ENCODE measurements around the gene EMSY.

The EMSY gene

DNA sequence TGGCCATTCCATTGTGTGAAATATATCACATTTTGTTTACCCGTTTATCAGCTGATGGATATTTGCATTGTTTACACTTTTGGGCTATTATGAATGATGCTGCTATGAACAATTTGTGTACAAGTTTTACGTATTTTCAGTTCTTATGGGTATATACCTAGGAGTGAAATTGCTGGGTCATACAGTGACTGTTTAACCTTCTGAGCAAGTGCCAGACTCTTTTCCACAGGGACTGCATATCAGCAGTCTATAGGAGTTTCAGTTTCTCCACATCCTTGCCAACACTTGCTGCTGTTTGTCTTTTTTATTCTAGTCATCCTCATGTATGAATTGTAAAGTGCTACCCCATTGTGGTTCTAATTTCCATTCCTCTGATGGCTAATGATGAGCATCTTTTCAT is 108.2 kb downstream of the EMSY start:
- Histone ChIP-seq H3K27ac (ENCODE audit: insufficient read depth, low read length, poor library complexity, severe bottlenecking) (no peak overlapping the region), H3K9me3 (ENCODE audit: control insufficient read depth, low read length) (no peaks in the 10 kb centered on the region), H3K4me3 (ENCODE audit: insufficient read depth, low read depth, low read length, poor library complexity, severe bottlenecking) (no peak overlapping the region), H3K27me3 (replicated peaks; ENCODE audit: control insufficient read depth, insufficient read depth, low read length, poor library complexity, severe bottlenecking) (no peaks in the 10 kb centered on the region), H3K36me3 (ENCODE audit: control insufficient read depth, insufficient read depth, low read length) (peaks cover 5% of the 10 kb centered on the region), H3K4me1 (ENCODE audit: control insufficient read depth, insufficient read depth, low read length, poor library complexity, severe bottlenecking) (no peaks in the 10 kb centered on the region)
- DNase-seq = no peak

- peaks cover 3% of the 10 kb centered on the region for H3K36me3 ChIP-seq (ENCODE audit: control insufficient read depth, insufficient read depth, low read length)
- no peaks in the 10 kb centered on the region for H3K4me1 ChIP-seq (ENCODE audit: control insufficient read depth, insufficient read depth, low read length, poor library complexity, severe bottlenecking)
- H3K9me3 ChIP-seq (ENCODE audit: control insufficient read depth, low read length) = no peaks in the 10 kb centered on the region
- H3K4me3 ChIP-seq (ENCODE audit: insufficient read depth, low read depth, low read length, poor library complexity, severe bottlenecking) = no peak overlapping the region
- DNase-seq = no peak
- H3K27ac ChIP-seq (ENCODE audit: insufficient read depth, low read length, poor library complexity, severe bottlenecking) = no peak overlapping the region
- H3K27me3 ChIP-seq (replicated peaks; ENCODE audit: control insufficient read depth, insufficient read depth, low read length, poor library complexity, severe bottlenecking) = no peaks in the 10 kb centered on the region
These were observed 109.0 kb downstream of the EMSY start for GRCh38 chr11:76553554-76554476.

DNA sequence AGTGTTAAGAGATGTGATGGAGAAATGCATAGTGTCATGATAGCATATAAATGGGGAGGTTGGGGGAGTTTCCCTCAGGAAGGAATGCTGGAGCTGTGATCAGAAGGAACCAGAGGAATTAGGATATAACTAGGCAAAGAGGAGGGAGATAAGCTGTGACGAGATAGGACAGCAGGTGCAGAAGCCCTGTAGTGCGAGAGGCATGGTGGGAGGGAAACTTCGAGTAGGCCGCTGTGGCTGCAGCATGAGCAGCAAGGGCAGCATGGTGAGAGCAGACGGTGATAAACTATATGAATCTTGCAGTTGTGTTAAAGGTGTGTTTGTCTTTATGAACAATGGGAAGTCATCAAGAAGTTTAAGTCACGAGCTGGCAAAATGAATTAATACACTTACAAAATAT is 109.9 kb downstream of the EMSY start:
- Histone ChIP-seq H3K4me3 (ENCODE audit: insufficient read depth, low read depth, low read length, poor library complexity, severe bottlenecking) (no peak overlapping the region), H3K9me3 (ENCODE audit: control insufficient read depth, low read length) (no peaks in the 10 kb centered on the region), H3K27me3 (replicated peaks; ENCODE audit: control insufficient read depth, insufficient read depth, low read length, poor library complexity, severe bottlenecking) (no peaks in the 10 kb centered on the region), H3K27ac (ENCODE audit: insufficient read depth, low read length, poor library complexity, severe bottlenecking) (no peak overlapping the region), H3K4me1 (ENCODE audit: control insufficient read depth, insufficient read depth, low read length, poor library complexity, severe bottlenecking) (no peaks in the 10 kb centered on the region), H3K36me3 (ENCODE audit: control insufficient read depth, insufficient read depth, low read length) (no peaks in the 10 kb centered on the region)
- DNase-seq = no peak

DNA sequence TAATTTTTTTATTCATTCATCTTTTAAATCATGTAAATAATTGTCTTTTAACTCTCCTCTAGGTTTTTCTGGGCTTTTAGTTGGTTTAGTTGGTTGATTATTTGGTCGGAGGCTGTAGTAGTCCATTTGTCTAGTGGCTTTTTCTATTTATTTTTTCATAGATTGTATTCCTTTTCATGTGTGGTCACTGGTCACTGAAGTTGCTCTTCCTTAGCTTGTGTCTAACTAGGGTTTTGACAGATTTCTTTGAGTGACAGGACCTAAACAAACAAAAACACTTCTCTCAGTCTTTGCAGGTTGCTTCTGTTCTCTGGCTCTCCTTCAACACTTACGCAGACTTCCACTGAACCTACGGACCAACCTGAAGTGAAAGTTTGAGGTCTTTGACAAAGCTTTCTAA is 112.6 kb downstream of the EMSY start:
- no peaks in the 10 kb centered on the region for H3K27me3 ChIP-seq (replicated peaks; ENCODE audit: control insufficient read depth, insufficient read depth, low read length, poor library complexity, severe bottlenecking)
- H3K27ac ChIP-seq (ENCODE audit: insufficient read depth, low read length, poor library complexity, severe bottlenecking) = no peak overlapping the region
- DNase-seq = no peak
- no peaks in the 10 kb centered on the region for H3K9me3 ChIP-seq (ENCODE audit: control insufficient read depth, low read length)
- no peaks in the 10 kb centered on the region for H3K36me3 ChIP-seq (ENCODE audit: control insufficient read depth, insufficient read depth, low read length)
- no peak overlapping the region for H3K4me3 ChIP-seq (ENCODE audit: insufficient read depth, low read depth, low read length, poor library complexity, severe bottlenecking)
- H3K4me1 ChIP-seq (ENCODE audit: control insufficient read depth, insufficient read depth, low read length, poor library complexity, severe bottlenecking) = no peaks in the 10 kb centered on the region

DNA sequence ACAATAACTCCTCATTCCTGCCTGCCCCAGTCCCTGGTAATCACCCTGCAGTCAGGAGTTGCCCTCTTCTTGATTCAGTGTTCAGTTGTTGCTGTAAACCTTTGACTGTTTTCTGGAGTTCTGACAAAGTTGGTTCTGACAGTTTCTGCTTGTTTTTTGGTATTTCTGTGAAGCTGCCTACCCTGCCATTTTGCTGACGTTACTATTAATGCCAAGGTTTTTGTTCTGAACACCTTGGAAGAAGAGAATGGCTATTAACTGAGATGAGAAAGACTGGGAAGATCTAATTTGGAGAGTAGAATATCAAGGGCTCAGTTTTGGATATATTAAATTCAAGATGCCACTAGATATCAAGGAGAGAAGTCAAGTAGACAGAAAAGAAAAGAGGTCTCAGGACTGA is 113.7 kb downstream of the EMSY start:
- Histone ChIP-seq H3K36me3 (ENCODE audit: control insufficient read depth, insufficient read depth, low read length) (no peaks in the 10 kb centered on the region), H3K27ac (ENCODE audit: insufficient read depth, low read length, poor library complexity, severe bottlenecking) (no peak overlapping the region), H3K27me3 (replicated peaks; ENCODE audit: control insufficient read depth, insufficient read depth, low read length, poor library complexity, severe bottlenecking) (no peaks in the 10 kb centered on the region), H3K4me3 (ENCODE audit: insufficient read depth, low read depth, low read length, poor library complexity, severe bottlenecking) (no peak overlapping the region), H3K9me3 (ENCODE audit: control insufficient read depth, low read length) (no peaks in the 10 kb centered on the region), H3K4me1 (ENCODE audit: control insufficient read depth, insufficient read depth, low read length, poor library complexity, severe bottlenecking) (no peaks in the 10 kb centered on the region)
- no peak for DNase-seq

DNA sequence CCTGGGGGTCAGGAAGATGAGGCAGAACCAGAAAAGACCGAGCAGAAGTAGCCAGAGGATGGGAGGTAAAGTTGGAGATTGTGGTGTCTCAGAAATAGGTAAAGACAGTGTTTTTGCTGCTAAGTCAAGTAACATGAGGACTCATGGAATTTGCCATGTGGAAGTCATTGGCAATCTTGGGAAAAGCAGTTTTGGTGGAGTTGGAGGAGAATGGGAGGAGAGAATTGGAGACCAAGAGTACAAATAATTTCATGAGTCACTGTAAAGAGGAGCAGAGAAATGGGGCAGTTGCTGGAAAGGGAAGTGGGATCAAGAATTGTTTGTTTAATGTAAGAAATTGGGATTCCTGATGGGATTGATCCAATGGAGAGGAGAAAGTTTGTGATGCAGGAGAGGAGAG is 114.1 kb downstream of the EMSY start:
- H3K9me3 ChIP-seq (ENCODE audit: control insufficient read depth, low read length) = no peaks in the 10 kb centered on the region
- H3K27me3 ChIP-seq (replicated peaks; ENCODE audit: control insufficient read depth, insufficient read depth, low read length, poor library complexity, severe bottlenecking) = no peaks in the 10 kb centered on the region
- no peaks in the 10 kb centered on the region for H3K36me3 ChIP-seq (ENCODE audit: control insufficient read depth, insufficient read depth, low read length)
- H3K4me3 ChIP-seq (ENCODE audit: insufficient read depth, low read depth, low read length, poor library complexity, severe bottlenecking) = no peak overlapping the region
- no peak for DNase-seq
- H3K27ac ChIP-seq (ENCODE audit: insufficient read depth, low read length, poor library complexity, severe bottlenecking) = no peak overlapping the region
- no peaks in the 10 kb centered on the region for H3K4me1 ChIP-seq (ENCODE audit: control insufficient read depth, insufficient read depth, low read length, poor library complexity, severe bottlenecking)

DNA sequence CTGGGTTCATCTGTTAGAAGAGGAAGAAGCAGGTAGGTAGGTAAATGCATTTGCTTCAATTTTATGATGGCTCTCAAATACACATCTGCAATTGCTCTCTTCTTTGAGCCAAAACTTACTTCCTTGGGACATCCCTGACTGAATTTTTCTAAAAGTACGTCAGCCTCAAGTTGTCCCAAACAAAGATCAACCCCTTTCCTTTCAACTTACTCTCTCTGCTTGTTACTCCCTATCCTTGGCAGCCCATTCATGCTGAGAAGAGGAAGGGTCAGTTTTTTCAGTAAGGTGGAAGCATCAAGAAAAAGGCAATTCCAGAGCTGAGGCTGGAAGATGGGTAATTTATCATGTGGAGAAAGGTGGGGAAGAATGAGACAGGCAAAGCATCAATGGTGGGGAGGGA is 114.5 kb downstream of the EMSY start:
- Histone ChIP-seq H3K36me3 (ENCODE audit: control insufficient read depth, insufficient read depth, low read length) (no peaks in the 10 kb centered on the region), H3K4me1 (ENCODE audit: control insufficient read depth, insufficient read depth, low read length, poor library complexity, severe bottlenecking) (no peaks in the 10 kb centered on the region), H3K27ac (ENCODE audit: insufficient read depth, low read length, poor library complexity, severe bottlenecking) (no peak overlapping the region), H3K27me3 (replicated peaks; ENCODE audit: control insufficient read depth, insufficient read depth, low read length, poor library complexity, severe bottlenecking) (no peaks in the 10 kb centered on the region), H3K4me3 (ENCODE audit: insufficient read depth, low read depth, low read length, poor library complexity, severe bottlenecking) (no peak overlapping the region), H3K9me3 (ENCODE audit: control insufficient read depth, low read length) (no peaks in the 10 kb centered on the region)
- DNase-seq = no peak

GRCh38 chr11:76560219-76560618 is 115.4 kb downstream of the EMSY start:
- no peak for DNase-seq
- no peak overlapping the region for H3K27ac ChIP-seq (ENCODE audit: insufficient read depth, low read length, poor library complexity, severe bottlenecking)
- no peaks in the 10 kb centered on the region for H3K9me3 ChIP-seq (ENCODE audit: control insufficient read depth, low read length)
- H3K4me3 ChIP-seq (ENCODE audit: insufficient read depth, low read depth, low read length, poor library complexity, severe bottlenecking) = no peak overlapping the region
- no peaks in the 10 kb centered on the region for H3K36me3 ChIP-seq (ENCODE audit: control insufficient read depth, insufficient read depth, low read length)
- H3K4me1 ChIP-seq (ENCODE audit: control insufficient read depth, insufficient read depth, low read length, poor library complexity, severe bottlenecking) = no peaks in the 10 kb centered on the region
- H3K27me3 ChIP-seq (replicated peaks; ENCODE audit: control insufficient read depth, insufficient read depth, low read length, poor library complexity, severe bottlenecking) = no peaks in the 10 kb centered on the region

DNA sequence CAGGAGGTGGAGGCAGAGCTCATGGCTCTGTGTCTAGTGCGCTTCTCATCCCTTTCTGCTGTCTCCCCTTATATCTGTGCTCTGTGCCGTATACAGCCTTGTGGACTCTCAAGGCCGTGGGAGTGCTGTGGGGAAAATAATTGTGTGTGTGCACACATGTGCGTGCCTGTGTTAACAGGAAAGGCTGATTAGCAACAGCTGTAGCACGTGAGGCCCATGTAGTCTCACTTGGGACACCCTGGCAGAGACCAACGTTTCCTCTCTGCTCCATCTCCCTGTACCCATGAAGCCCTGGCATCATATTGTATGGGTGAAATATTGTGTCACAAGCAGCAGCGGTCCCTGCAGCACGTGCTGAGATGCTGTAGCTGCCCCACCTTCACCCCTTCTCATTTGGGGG is 116.4 kb downstream of the EMSY start:
- no peaks in the 10 kb centered on the region for H3K4me1 ChIP-seq (ENCODE audit: control insufficient read depth, insufficient read depth, low read length, poor library complexity, severe bottlenecking)
- DNase-seq = no peak
- H3K4me3 ChIP-seq (ENCODE audit: insufficient read depth, low read depth, low read length, poor library complexity, severe bottlenecking) = no peak overlapping the region
- no peaks in the 10 kb centered on the region for H3K36me3 ChIP-seq (ENCODE audit: control insufficient read depth, insufficient read depth, low read length)
- no peaks in the 10 kb centered on the region for H3K9me3 ChIP-seq (ENCODE audit: control insufficient read depth, low read length)
- H3K27ac ChIP-seq (ENCODE audit: insufficient read depth, low read length, poor library complexity, severe bottlenecking) = no peak overlapping the region
- no peaks in the 10 kb centered on the region for H3K27me3 ChIP-seq (replicated peaks; ENCODE audit: control insufficient read depth, insufficient read depth, low read length, poor library complexity, severe bottlenecking)

DNA sequence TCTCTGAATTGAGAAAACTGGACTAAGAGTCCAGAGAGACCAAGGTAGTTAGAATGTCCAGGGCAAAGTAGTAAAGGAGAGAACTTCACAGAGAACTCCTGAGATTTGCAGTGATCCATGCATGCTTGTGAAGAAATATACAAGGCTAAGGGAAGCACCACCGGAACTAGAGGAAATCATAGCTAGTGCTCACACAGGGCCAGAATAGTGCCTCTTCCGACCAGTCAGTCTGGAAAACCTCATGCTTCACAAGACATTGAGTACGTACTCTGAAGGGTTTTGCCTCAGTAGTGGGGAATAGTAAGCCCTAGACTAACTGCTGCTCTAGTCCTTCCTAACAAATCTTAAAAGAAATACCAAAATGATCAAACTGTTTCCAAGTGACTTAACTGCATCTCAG is 117.7 kb downstream of the EMSY start:
- H3K27ac ChIP-seq (ENCODE audit: insufficient read depth, low read length, poor library complexity, severe bottlenecking) = no peak overlapping the region
- H3K36me3 ChIP-seq (ENCODE audit: control insufficient read depth, insufficient read depth, low read length) = no peaks in the 10 kb centered on the region
- no peak overlapping the region for H3K4me3 ChIP-seq (ENCODE audit: insufficient read depth, low read depth, low read length, poor library complexity, severe bottlenecking)
- no peaks in the 10 kb centered on the region for H3K4me1 ChIP-seq (ENCODE audit: control insufficient read depth, insufficient read depth, low read length, poor library complexity, severe bottlenecking)
- H3K9me3 ChIP-seq (ENCODE audit: control insufficient read depth, low read length) = no peaks in the 10 kb centered on the region
- DNase-seq = no peak
- no peaks in the 10 kb centered on the region for H3K27me3 ChIP-seq (replicated peaks; ENCODE audit: control insufficient read depth, insufficient read depth, low read length, poor library complexity, severe bottlenecking)

Measured in effector memory CD4-positive, alpha-beta T cell (primary cell).